ENCODE measurements around the gene TNFAIP2. TPM values are rescaled to one million over a fixed set of nuclear protein-coding genes. Genes with fewer than 3 reads are reported as not detected.
A peak's percentile ranks its signal among the peaks of the same experiment; 100 is the strongest.

TNFAIP2 gene
- total and polyA plus RNA-seq, 4 donors: 8.9 to 32.0 (median 22.4) TPM

DNA sequence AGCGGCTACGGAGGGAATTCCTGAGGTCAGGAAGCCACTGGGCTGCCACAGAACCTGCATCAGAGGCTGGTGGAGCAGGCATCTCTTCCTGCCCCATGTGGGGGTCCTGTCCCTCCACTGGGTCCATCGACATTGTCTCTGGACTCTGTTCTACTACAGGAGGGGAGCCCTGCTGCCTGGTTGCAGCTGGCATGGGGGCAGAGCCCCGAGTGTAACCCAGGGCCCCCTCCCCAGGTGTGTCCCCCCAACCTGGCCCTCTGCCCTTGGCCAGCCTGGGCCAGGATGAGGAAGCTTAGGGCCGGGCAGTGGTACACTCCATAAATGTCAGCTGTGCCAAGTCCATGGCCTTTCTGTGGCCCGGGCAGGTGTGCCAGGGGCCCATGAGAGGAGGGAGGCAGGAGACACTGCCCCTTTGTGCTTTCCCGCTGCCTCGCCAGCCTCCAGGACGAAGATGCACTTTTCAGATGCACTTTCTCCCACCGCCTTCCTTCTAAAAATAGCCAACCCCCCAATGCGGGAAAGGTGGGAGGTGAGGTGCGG, 32.7 kb upstream of the TNFAIP2 start (continued):
- TF ChIP-seq, protein P1, sequence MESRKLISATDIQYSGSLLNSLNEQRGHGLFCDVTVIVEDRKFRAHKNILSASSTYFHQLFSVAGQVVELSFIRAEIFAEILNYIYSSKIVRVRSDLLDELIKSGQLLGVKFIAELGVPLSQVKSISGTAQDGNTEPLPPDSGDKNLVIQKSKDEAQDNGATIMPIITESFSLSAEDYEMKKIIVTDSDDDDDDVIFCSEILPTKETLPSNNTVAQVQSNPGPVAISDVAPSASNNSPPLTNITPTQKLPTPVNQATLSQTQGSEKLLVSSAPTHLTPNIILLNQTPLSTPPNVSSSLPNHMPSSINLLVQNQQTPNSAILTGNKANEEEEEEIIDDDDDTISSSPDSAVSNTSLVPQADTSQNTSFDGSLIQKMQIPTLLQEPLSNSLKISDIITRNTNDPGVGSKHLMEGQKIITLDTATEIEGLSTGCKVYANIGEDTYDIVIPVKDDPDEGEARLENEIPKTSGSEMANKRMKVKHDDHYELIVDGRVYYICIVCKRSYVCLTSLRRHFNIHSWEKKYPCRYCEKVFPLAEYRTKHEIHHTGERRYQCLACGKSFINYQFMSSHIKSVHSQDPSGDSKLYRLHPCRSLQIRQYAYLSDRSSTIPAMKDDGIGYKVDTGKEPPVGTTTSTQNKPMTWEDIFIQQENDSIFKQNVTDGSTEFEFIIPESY (IDR thresholded peaks at IDR 0.05): no peak
- TF ChIP-seq NR2F2 (IDR thresholded peaks at IDR 0.05) (no peak), RXRA (IDR thresholded peaks at IDR 0.05) (no peak), SP1 (IDR thresholded peaks at IDR 0.05) (no peak), EGR1 (IDR thresholded peaks at IDR 0.05; ENCODE audit: low read depth in 2 of 2) (no peak), FOXA2 (IDR thresholded peaks at IDR 0.05) (no peak), RAD21 (IDR thresholded peaks at IDR 0.05) (no peak), YY1 (IDR thresholded peaks at IDR 0.05) (no peak), GABPA (IDR thresholded peaks at IDR 0.05 in 1 of 2, conservative IDR thresholded peaks at IDR 0.05 in 1 of 2) (no peak), FOXA1 (IDR thresholded peaks at IDR 0.05) (no peak), TAF1 (conservative IDR thresholded peaks at IDR 0.05) (no peak)

GRCh38 chr14:103091041-103091882, 32.0 kb upstream of the TNFAIP2 start:
- TF ChIP-seq EGR1 (IDR thresholded peaks at IDR 0.05; ENCODE audit: low read depth in 2 of 2) (no peak), TAF1 (conservative IDR thresholded peaks at IDR 0.05) (no peak), RAD21 (IDR thresholded peaks at IDR 0.05) (peak in 1 of 2 donors; percentile 62), HNF4A (conservative IDR thresholded peaks at IDR 0.05) (no peak), CTCF (IDR thresholded peaks at IDR 0.05; ENCODE audit: low read depth, low read length, missing input control) (peak; percentile 40), FOXA2 (IDR thresholded peaks at IDR 0.05) (no peak), HNF4G (IDR thresholded peaks at IDR 0.05) (no peak), GABPA (IDR thresholded peaks at IDR 0.05 in 1 of 2, conservative IDR thresholded peaks at IDR 0.05 in 1 of 2) (no peak)
- Histone ChIP-seq H3K27ac (ENCODE audit: low read depth in 1 of 2, low read length in 2 of 2) (no peak overlapping the region), H3K9me3 (ENCODE audit: control insufficient read depth in 4 of 4, low read length in 3 of 4) (no peaks in the 10 kb centered on the region), H3K27me3 (ENCODE audit: control insufficient read depth in 4 of 4, insufficient read depth in 4 of 4, low read length in 3 of 4) (no peaks in the 10 kb centered on the region), H3K4me1 (ENCODE audit: control insufficient read depth in 4 of 4, insufficient read depth in 4 of 4, low read length in 3 of 4) (peaks cover 7 to 34% (median 20%) of the 10 kb centered on the region in 4 donors), H3K4me3 (ENCODE audit: low read depth in 1 of 3, low read length in 3 of 3) (peak overlapping the region in 2 of 3 donors; percentile 52 to 59), H3K9ac (ENCODE audit: low read depth in 1 of 2, low read length in 2 of 2) (no peak overlapping the region), H3K36me3 (ENCODE audit: control insufficient read depth in 4 of 4, insufficient read depth in 3 of 4, low read depth in 1 of 4, low read length in 3 of 4) (no peaks in the 10 kb centered on the region)
- peak; percentile 63 for DNase-seq (ENCODE audit: low spot score)
- 13% methylated on average over 69 of the region's 69 CpGs for WGBS

DNA sequence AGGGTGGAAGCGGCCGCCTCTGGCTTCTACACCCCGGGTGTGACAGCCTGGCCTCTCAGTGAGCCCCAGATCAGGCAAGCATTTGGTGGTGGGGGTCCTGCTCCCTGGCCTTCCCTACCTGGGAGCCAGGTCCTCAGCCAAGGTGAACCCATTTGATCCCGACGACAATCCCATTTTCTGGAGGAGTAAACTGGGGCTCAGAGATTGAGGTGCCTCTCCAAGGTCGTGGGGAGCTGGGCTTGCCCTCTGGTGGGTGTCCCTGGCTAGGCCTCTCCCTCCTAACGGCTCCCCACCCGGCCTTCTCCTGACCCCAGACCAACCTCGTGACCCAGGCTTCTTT, 31.4 kb upstream of the TNFAIP2 start:
- Histone ChIP-seq H3K27ac (ENCODE audit: low read depth in 1 of 2, low read length in 2 of 2) (no peak overlapping the region), H3K4me1 (ENCODE audit: control insufficient read depth in 4 of 4, insufficient read depth in 4 of 4, low read length in 3 of 4) (peaks cover 7 to 39% (median 20%) of the 10 kb centered on the region in 4 donors), H3K36me3 (ENCODE audit: control insufficient read depth in 4 of 4, insufficient read depth in 3 of 4, low read depth in 1 of 4, low read length in 3 of 4) (no peaks in the 10 kb centered on the region), H3K9ac (ENCODE audit: low read depth in 1 of 2, low read length in 2 of 2) (no peak overlapping the region), H3K27me3 (ENCODE audit: control insufficient read depth in 4 of 4, insufficient read depth in 4 of 4, low read length in 3 of 4) (no peaks in the 10 kb centered on the region), H3K4me3 (ENCODE audit: low read depth in 1 of 3, low read length in 3 of 3) (peak overlapping the region in 2 of 3 donors; percentile 52 to 59), H3K9me3 (ENCODE audit: control insufficient read depth in 4 of 4, low read length in 3 of 4) (no peaks in the 10 kb centered on the region)
- WGBS: 49% methylated on average over 9 of the region's 9 CpGs
- DNase-seq (ENCODE audit: low spot score): no peak
- TF ChIP-seq GABPA (IDR thresholded peaks at IDR 0.05 in 1 of 2, conservative IDR thresholded peaks at IDR 0.05 in 1 of 2): no peak
- TF ChIP-seq, protein P1 (IDR thresholded peaks at IDR 0.05): no peak
- no peak for TF ChIP-seq EGR1 (IDR thresholded peaks at IDR 0.05; ENCODE audit: low read depth in 2 of 2)
- no peak for TF ChIP-seq RAD21 (IDR thresholded peaks at IDR 0.05)
- no peak for TF ChIP-seq CTCF (IDR thresholded peaks at IDR 0.05; ENCODE audit: low read depth, low read length, missing input control)
- TF ChIP-seq NR2F2 (IDR thresholded peaks at IDR 0.05): no peak
- TF ChIP-seq, protein P2, sequence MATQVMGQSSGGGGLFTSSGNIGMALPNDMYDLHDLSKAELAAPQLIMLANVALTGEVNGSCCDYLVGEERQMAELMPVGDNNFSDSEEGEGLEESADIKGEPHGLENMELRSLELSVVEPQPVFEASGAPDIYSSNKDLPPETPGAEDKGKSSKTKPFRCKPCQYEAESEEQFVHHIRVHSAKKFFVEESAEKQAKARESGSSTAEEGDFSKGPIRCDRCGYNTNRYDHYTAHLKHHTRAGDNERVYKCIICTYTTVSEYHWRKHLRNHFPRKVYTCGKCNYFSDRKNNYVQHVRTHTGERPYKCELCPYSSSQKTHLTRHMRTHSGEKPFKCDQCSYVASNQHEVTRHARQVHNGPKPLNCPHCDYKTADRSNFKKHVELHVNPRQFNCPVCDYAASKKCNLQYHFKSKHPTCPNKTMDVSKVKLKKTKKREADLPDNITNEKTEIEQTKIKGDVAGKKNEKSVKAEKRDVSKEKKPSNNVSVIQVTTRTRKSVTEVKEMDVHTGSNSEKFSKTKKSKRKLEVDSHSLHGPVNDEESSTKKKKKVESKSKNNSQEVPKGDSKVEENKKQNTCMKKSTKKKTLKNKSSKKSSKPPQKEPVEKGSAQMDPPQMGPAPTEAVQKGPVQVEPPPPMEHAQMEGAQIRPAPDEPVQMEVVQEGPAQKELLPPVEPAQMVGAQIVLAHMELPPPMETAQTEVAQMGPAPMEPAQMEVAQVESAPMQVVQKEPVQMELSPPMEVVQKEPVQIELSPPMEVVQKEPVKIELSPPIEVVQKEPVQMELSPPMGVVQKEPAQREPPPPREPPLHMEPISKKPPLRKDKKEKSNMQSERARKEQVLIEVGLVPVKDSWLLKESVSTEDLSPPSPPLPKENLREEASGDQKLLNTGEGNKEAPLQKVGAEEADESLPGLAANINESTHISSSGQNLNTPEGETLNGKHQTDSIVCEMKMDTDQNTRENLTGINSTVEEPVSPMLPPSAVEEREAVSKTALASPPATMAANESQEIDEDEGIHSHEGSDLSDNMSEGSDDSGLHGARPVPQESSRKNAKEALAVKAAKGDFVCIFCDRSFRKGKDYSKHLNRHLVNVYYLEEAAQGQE (IDR thresholded peaks at IDR 0.05): no peak
- TF ChIP-seq JUND (IDR thresholded peaks at IDR 0.05): no peak
- no peak for TF ChIP-seq TAF1 (conservative IDR thresholded peaks at IDR 0.05)

All from liver (tissue), 9 donors.